Left lung (tissue), 10 donors: ENCODE measurements around the gene NEURL1B. TPM values are rescaled to one million over a fixed set of nuclear protein-coding genes. Genes with fewer than 3 reads are reported as not detected.

Experiments used
- ATAC-seq: fragments of 200-7000 bp; cut with Tn5 transposase; one replicate; pipeline ENCODE4 v1.9.1; 2020; ENCODE audit warnings: moderate library complexity
- DNase-seq, 4 donors: peaks; one replicate each; pipeline ENCODE4 v3.0.0-alpha.2; 2013 to 2020
- H3K27ac ChIP-seq, 2 donors: fragments of 200-600 bp; sonication (generic) in 1 of 2; one replicate each; pipeline versions ENCODE4 v1.5.0 to v1.8.0; 2020 to 2021
- H3K27me3 ChIP-seq, 2 donors: fragments of 200-600 bp; sonication (generic) in 1 of 2; one replicate each; pipeline versions ENCODE4 v1.5.0 to v1.8.0; 2020 to 2021
- H3K36me3 ChIP-seq, 2 donors: fragments of 200-600 bp; sonication (generic) in 1 of 2; one replicate each; pipeline versions ENCODE4 v1.5.0 to v1.8.0; 2020 to 2021
- H3K4me1 ChIP-seq, 2 donors: fragments of 200-600 bp; one replicate each; pipeline ENCODE4 v1.8.0; 2021
- H3K4me3 ChIP-seq, 2 donors: fragments of 200-600 bp; sonication (generic) in 1 of 2; one replicate each; pipeline versions ENCODE4 v1.5.0 to v1.8.0; 2020 to 2021; ENCODE audit warnings: mild to moderate bottlenecking in 1 of 2
- H3K9me3 ChIP-seq, 2 donors: fragments of 200-600 bp; sonication (generic) in 1 of 2; one replicate each; pipeline versions ENCODE4 v1.5.0 to v1.8.0; 2020 to 2021
- intact Hi-C, 2 donors: fragments of 100-400 bp; cut with DNase I; formaldehyde crosslinking; loops; one replicate each; pipeline versions ENCODE4 v1.11.2 to v1.14.2; 2022
- polyA plus RNA-seq, 6 donors: library from polyadenylated mRNA; unstranded; fragments of 120-200 nt; gene quantifications; one replicate each; pipeline ENCODE4 v1.2.1, GENCODE V29; 2013; ENCODE audit not compliant: insufficient read length in 6 of 6
- total RNA-seq, 2 donors: library from RNA; stranded (reverse); fragmentation: NEBNext Ultra II Directional; extraction: Animal tissue kit (Norgen Biotek cat#: 25700); gene quantifications; one replicate each; pipeline ENCODE4 v1.2.1, GENCODE V29; 2021
- TF ChIP-seq, protein P1 (sequence below), 2 donors: fragments of 200-600 bp; sonication (generic) in 1 of 2; IDR thresholded peaks; one replicate each; pipeline versions ENCODE4 v1.5.0 to v1.8.0; 2021; ENCODE audit warnings: antibody characterized with exemption in 2 of 2
- donor health status: DM: no; HTN: yes; CAD: no.
- donor health status: DM: no; HTN: no; CAD: no.

NEURL1B gene
- total and polyA plus RNA-seq, 8 donors = 11.8 to 34.1 (median 29.1) TPM

DNA sequence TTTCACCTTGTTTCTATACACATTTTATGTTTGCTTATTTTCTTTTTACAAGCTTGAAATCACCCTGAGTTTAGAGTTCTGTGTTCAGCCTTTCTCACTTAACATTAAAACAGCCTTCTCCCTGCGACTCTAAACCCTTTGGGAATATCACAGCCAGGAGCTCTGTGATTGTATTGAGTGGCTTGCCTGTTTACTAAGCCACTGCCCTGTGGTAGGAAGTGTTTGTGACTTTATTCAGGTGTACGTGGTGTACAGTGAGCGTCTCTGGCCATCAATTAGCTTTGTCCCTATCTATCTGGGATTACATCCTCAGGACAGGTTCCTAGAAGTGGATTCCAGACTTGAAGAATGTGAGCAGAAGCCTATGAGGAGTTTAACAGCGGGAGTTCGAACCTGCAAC, 11.0 kb upstream of the NEURL1B start:
- ATAC-seq = no peak
- H3K27me3 ChIP-seq = no peaks in the 10 kb centered on the region
- no peak overlapping the region for H3K27ac ChIP-seq
- no peaks in the 10 kb centered on the region for H3K36me3 ChIP-seq
- DNase-seq = no peak
- H3K9me3 ChIP-seq = no peaks in the 10 kb centered on the region
- TF ChIP-seq, protein P1, sequence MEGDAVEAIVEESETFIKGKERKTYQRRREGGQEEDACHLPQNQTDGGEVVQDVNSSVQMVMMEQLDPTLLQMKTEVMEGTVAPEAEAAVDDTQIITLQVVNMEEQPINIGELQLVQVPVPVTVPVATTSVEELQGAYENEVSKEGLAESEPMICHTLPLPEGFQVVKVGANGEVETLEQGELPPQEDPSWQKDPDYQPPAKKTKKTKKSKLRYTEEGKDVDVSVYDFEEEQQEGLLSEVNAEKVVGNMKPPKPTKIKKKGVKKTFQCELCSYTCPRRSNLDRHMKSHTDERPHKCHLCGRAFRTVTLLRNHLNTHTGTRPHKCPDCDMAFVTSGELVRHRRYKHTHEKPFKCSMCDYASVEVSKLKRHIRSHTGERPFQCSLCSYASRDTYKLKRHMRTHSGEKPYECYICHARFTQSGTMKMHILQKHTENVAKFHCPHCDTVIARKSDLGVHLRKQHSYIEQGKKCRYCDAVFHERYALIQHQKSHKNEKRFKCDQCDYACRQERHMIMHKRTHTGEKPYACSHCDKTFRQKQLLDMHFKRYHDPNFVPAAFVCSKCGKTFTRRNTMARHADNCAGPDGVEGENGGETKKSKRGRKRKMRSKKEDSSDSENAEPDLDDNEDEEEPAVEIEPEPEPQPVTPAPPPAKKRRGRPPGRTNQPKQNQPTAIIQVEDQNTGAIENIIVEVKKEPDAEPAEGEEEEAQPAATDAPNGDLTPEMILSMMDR (IDR thresholded peaks at IDR 0.05) = no peak
- intact Hi-C loops = no loop called here
- H3K4me1 ChIP-seq = no peaks in the 10 kb centered on the region
- H3K4me3 ChIP-seq = no peak overlapping the region

GRCh38 chr5:172630482-172630881, 10.6 kb upstream of the NEURL1B start:
- TF ChIP-seq, protein P1 (IDR thresholded peaks at IDR 0.05) = no peak
- no peak overlapping the region for H3K4me3 ChIP-seq
- no peaks in the 10 kb centered on the region for H3K36me3 ChIP-seq
- intact Hi-C loops = no loop called here
- H3K27me3 ChIP-seq = no peaks in the 10 kb centered on the region
- ATAC-seq (no peak), DNase-seq (no peak)
- H3K4me1 ChIP-seq = no peaks in the 10 kb centered on the region
- H3K9me3 ChIP-seq = no peaks in the 10 kb centered on the region
- no peak overlapping the region for H3K27ac ChIP-seq

DNA sequence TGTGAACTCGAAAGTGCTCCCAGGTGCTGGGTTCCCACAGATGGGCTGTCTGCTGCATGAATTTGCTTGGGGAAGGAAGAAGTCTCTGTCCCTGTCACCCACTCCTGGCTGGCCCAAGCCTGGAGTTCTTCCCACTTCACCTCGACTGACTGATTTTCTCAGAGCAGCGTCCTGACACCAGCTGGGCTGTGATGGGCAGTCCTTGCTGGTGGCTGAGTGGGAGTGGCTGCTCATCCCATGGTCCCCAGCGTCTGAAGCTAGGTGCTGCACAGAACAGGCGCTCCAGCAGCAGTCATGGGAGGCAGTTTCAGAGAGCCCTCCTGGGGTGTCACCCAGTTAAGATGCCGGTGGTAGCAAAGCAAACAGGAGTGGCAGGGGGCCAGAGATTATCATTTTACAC, 10.1 kb upstream of the NEURL1B start:
- Histone ChIP-seq H3K27ac (no peak overlapping the region), H3K36me3 (no peaks in the 10 kb centered on the region), H3K27me3 (no peaks in the 10 kb centered on the region), H3K4me3 (no peak overlapping the region), H3K4me1 (no peaks in the 10 kb centered on the region), H3K9me3 (no peaks in the 10 kb centered on the region)
- intact Hi-C loops = no loop called here
- TF ChIP-seq, protein P1 (IDR thresholded peaks at IDR 0.05) = no peak
- no peak for DNase-seq
- no peak for ATAC-seq

DNA sequence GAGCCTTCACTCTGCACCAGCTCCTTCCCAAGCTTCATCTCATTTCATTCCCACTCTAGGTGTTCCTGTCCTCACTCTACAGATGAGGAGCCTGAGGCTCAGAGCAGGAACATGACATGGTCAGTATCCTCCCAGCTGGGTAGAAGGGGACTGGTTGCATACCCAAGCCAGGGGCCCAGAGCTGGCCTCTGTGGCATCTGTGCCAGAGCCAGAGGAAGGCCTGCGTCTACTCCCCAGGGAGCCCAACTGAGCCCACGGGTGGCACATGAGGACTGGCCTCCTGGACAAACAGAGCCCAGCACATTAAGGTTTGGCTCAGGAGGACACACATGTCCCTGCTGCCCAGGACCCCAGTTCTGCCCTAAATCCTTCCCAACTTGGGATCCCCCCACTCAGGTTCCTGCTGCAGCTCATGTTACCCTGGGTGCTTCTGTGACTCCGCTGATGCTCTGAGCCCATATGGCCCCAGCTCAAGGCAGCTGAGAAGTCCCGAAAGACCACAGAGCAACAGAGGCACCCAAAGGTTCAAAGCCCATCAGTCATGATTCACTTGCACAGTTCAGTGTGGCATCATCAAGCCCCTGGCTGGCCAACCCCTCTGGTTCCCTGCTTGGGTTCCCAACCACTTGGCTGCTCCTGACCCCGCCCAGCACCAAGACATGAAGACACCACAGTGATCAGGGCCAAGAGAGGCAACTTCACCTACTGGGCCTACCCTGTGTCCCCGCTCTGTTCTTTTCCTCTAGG, 8.5 kb upstream of the NEURL1B start:
- Histone ChIP-seq H3K27ac (no peak overlapping the region), H3K4me1 (no peaks in the 10 kb centered on the region), H3K27me3 (peaks cover 0 to 6% of the 10 kb centered on the region in 2 donors), H3K9me3 (no peaks in the 10 kb centered on the region), H3K4me3 (no peak overlapping the region), H3K36me3 (no peaks in the 10 kb centered on the region)
- TF ChIP-seq, protein P1 (IDR thresholded peaks at IDR 0.05) = no peak
- DNase-seq (no peak), ATAC-seq (no peak)
- intact Hi-C loops = no loop called here

DNA sequence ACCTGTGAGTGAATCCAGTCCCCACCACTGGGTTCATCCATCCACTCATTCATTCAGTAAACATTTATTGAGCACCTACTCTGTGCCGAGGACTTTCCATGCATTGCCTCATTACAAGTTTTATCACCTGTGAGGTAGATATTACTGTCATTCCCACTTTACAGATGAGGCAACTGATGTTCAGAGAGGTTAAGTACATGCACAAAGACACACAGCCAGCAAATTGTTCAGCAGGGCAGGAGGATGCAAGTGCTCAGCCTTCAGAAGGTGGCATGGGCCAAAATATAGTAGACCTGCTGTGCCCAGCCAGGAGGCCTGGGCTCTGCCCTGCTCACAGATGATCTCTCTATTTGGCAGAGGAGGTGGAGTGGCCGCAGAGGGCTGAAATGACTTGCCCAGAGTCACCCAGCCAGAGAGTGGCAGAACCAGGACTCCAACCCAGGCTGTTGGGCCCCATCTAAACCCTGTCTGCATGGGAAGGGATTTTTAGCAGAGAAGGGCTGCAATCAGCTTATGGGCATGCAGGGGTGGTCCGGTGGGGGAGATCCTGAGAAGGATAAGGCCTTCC, 7.6 kb upstream of the NEURL1B start:
- TF ChIP-seq, protein P1 (IDR thresholded peaks at IDR 0.05) = no peak
- no peak overlapping the region for H3K27ac ChIP-seq
- H3K4me1 ChIP-seq = no peaks in the 10 kb centered on the region
- H3K36me3 ChIP-seq = no peaks in the 10 kb centered on the region
- no peak for DNase-seq
- intact Hi-C loops = no loop called here
- no peaks in the 10 kb centered on the region for H3K9me3 ChIP-seq
- no peak overlapping the region for H3K4me3 ChIP-seq
- H3K27me3 ChIP-seq = peaks cover 0 to 7% of the 10 kb centered on the region in 2 donors
- ATAC-seq = no peak
